Measurements from ENCODE around the gene ARL10.

ARL10 gene

GRCh38 chr5:176413255-176413565 is 47.9 kb downstream of the ARL10 start:
- peak; percentile 84 for DNase-seq

GRCh38 chr5:176413709-176414191 is 48.5 kb downstream of the ARL10 start:
- no peak for DNase-seq

GRCh38 chr5:176414704-176415103 is 49.4 kb downstream of the ARL10 start:
- DNase-seq: no peak

GRCh38 chr5:176415240-176415951 is 50.1 kb downstream of the ARL10 start:
- no peak for DNase-seq

- DNase-seq: peak; percentile 90
Observed at GRCh38 chr5:176415952-176416924, 51.0 kb downstream of the ARL10 start, which contains the start of gene CLTB. TSS of gene CLTB (minus strand) at chr5:176416539. CDS start at chr5:176416363, 176 bp downstream.

GRCh38 chr5:176416965-176417364 is 51.7 kb downstream of the ARL10 start:
- no peak for DNase-seq

- no peak for DNase-seq
Observed at GRCh38 chr5:176418251-176418650, 53.0 kb downstream of the ARL10 start.

- no peak for DNase-seq
Observed at GRCh38 chr5:176420086-176420485, 54.8 kb downstream of the ARL10 start.

- no peak for DNase-seq
Observed at GRCh38 chr5:176420972-176421544, 55.8 kb downstream of the ARL10 start.

GRCh38 chr5:176424181-176424580 is 58.9 kb downstream of the ARL10 start:
- DNase-seq: no peak

GRCh38 chr5:176425138-176425537 is 59.9 kb downstream of the ARL10 start:
- no peak for DNase-seq

GRCh38 chr5:176425791-176426190 is 60.5 kb downstream of the ARL10 start:
- no peak for DNase-seq

- DNase-seq: no peak
Observed at GRCh38 chr5:176426876-176427275, 61.6 kb downstream of the ARL10 start.

GRCh38 chr5:176427971-176428370 is 62.7 kb downstream of the ARL10 start:
- peak; percentile 37 for DNase-seq

- DNase-seq: no peak
Observed at GRCh38 chr5:176429972-176430371, 64.7 kb downstream of the ARL10 start.

Data from EL (cell line).